Activated CD4-positive, CD25-positive, alpha-beta regulatory T cell (primary cell): ENCODE data around the gene MS4A1.
"Not testable (repeated sequence)": the region's sequence is repeated elsewhere in the genome, so short reads cannot be mapped to it uniquely, and the experiment has no call there.

Source experiments
- DNase-seq, 4 experiments: peaks; one replicate each; lab custom pipeline; 2025; lab: John Stamatoyannopoulos, UW

Gene MS4A1

DNA sequence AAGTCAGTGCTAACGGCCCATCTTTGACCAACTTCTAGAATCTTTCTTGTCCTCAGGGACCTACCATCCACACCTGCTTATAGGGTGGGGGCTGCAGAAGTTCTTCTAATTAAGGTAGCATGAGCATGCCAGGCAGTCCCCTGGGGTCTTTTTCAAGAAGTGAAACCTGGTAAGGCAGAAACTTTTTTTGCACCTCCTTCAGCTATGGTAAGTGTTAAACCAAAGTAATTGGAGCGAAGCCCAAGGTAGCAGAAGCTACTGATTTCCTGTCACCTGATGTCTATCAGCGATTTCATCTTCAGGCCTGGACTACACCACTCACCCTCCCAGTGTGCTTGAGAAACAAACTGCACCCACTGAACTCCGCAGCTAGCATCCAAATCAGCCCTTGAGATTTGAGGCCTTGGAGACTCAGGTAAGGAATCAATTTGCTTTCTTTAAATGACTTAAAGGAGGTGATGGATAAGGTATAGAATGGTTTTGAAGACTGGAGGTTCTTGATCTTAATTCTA lies at the start of gene MS4A1:
MS4A1 (plus strand) TSS at position 317 of the 512 bp plus-strand sequence. CDS start 6,528 bp downstream, outside the sequence.
- no peak for DNase-seq

DNA sequence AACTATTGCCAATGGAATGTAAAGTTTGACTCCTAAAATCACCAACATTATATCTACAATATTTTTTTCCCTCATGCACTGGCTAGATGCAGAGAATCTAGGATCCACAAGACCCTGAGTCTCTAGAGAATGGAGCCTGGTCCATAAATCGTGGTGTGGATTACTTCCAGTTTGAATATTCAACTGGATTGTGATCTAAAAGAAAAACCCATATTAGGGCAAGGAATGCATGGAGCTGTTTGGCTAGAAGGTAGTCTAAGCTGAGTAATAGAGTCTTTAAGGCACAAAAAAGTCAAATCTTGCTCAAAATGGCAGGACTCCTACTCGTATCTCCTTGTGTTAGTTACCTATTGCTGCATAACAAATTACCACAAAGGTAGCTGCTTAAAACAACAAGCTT lies 35.6 kb upstream of the MS4A1 start:
- no peak for DNase-seq

DNA sequence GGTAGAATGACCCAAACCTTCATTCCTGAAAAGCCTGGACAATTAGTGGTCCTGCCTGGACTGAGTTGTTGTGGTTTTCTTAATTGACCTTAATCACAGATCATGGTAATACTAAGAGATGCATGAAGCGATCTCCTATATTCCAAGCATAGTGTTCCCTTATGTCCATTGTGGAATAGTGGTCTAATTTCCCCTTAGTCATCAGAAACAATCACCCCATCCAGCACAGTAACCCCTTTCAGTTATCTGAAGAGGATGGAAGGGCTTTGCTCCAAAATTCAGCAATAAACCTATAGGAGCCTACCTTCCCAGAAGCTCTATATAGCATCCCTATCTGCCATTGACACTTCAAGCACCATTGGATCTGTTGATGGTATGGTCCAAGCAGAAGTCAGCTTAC lies 33.0 kb upstream of the MS4A1 start:
- DNase-seq, result no peak

DNA sequence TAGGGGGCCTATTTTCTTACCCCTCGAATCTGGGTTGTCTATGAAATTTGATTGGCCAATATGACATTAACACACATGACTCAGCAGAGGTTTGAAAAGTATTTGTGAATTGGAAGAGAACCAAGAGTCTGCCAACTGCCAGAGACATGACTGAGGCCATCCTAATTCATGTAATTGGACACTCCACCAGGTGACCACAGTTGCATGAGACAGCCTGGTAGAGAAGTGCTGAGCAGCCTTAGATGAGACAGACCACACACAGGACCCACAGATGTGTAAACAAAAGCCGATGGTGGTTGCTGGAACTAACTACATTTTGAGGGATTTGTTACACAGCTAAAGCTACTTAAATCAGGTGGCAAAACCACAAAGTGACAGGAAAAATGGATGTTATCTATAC lies 27.1 kb upstream of the MS4A1 start:
- DNase-seq, result no peak

DNA sequence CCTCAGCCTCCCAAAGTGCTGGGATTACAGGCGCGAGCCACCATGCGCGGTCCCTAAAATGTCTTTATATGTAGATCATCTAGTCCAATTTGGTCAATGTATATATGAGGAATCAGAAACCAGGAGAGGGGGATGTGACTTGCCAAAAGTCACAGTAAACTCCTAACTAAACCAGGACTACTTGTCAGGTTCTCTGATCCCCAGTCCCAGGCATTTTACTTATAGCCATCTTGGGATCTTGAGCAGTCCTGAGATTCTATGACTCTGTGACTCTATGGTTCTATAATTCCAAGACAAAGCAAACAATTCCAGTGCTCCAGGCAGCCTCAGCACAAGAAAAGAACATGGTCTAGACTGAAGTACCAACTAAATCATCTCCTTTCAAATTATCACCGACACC lies 26.4 kb upstream of the MS4A1 start, which contains the start of gene MS4A5:
MS4A5 (plus strand) TSS at position 301 of the 400 bp plus-strand sequence. CDS start 103 bp downstream, outside the sequence.
- DNase-seq, result no peak

DNA sequence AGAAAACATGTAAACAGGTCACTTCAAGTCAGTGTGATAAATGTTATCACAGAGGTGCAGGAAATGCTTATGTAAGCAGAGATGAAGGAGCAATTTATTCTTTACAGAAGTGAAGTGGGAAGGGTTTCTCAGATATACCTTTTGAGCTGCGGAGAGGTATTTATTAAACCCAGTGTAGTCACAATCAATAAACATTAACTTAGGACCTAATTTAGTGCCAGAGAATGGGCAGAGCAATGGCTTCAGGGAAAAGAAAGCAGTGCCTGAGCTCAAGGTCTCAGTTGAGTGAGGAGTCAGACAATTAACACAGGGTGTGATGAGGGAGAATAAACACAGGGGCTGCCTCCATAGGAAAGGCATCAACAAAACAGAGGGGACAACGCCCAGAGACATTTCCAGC lies 24.4 kb upstream of the MS4A1 start:
- no peak for DNase-seq

DNA sequence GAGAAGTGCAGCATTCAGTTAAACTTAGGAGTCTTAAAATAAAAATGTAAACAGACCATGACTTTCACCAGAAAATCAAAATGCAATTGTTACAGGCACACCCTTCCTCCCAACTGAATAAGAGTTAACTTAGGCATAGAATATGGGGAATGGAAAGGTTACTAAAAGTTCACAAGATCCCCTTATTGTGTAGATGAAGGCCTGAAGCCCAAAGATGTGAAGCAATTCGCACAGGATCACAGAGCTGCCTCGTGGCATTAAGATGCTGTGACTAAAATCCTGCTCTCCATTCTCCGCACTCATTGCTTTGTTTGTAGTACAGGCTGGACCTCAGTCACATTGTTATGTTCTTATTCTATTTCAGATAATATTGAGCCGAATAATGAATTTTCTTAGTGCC lies 22.2 kb upstream of the MS4A1 start:
- no peak for DNase-seq

DNA sequence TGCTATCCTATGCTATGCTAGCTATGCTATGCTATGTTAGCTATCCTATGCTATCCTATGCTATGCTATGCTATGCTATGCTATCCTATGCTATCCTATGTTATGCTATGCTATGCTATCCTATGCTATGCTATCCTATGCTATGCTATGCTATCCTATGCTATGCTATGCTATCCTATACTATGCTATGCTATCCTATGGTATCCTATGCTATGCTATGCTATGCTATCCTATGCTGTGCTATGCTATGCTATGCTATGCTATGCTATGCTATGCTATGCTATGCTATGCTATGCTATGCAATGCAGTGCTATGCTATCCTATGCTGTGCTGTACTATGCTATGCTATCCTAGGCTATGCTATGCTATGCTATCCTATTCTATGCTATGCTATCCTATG lies 8.6 kb upstream of the MS4A1 start:
- DNase-seq, result no peak

DNA sequence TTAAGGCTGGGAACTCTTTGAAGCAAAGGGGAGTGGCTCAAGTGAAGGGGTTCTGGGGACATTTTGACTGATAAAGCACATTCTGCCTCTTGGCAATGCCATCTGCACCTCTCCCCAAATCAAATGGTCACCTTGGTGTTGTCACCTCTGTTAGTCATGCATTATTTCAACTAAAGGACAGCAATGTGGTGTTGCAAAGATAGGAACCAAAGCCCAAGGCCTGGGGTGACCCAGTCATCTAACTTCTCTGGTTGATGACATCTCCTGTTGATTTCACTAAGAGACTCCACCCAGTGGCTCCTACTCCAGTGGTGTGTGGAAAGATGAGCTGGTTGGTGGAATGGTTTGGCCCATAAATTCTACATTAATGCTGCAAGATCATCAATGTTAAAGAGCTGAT lies 7.8 kb upstream of the MS4A1 start:
- no peak for DNase-seq

DNA sequence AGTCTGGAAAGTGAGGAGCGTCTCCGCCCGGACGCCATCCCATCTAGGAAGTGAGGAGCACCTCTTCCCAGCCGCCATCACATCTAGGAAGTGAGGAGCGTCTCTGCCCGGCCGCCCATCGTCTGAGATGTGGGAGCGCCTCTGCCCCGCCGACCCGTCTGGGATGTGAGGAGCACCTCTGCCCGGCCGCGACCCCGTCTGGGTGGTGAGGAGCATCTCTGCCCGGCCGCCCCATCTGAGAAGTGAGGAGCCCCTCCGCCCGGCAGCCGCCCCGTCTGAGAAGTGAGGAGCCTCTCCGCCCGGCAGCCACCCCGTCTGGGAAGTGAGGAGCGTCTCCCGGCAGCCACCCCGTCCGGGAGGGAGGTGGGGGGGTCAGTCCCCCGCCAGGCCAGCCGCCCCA lies 4.5 kb upstream of the MS4A1 start:
- DNase-seq, result not testable (repeated sequence)

DNA sequence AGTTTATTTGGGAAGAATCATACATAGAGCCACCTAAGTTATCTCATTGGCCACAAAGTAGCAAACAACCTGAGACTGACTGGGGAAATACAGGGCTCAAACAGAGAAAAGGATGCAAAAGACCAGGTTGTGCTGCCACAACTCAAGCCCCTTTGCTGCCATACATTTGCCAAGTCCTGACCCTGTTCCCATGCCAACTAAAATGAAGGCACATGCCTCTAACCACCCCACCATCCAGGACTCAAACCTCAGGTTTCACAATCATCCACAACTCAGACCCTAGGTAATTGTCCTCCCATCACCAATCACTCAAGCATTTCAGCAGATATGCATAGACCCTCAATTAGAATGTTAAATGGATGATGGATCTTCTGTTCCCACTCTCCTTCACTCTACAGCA lies 1.4 kb upstream of the MS4A1 start:
- no peak for DNase-seq

DNA sequence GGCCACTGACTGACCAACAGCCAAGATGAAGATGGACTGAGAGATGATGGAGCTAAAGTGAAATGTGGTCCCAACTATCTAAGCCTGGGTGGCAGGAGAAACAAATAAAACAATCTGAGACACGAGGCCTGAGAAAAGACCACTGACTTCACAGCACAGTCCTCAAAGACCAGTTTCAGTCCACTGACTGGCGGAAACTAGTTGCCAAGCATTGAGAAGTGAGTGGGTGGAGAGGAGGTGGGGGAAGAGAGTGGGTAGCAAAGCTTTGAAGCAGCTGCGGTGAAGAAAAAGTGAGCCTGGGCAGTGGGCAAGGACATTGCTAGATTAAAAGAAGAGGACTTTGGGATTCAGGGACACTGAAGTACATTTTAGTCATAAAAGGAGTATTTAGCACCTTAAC lies 1.9 kb downstream of the MS4A1 start:
- no peak for DNase-seq

DNA sequence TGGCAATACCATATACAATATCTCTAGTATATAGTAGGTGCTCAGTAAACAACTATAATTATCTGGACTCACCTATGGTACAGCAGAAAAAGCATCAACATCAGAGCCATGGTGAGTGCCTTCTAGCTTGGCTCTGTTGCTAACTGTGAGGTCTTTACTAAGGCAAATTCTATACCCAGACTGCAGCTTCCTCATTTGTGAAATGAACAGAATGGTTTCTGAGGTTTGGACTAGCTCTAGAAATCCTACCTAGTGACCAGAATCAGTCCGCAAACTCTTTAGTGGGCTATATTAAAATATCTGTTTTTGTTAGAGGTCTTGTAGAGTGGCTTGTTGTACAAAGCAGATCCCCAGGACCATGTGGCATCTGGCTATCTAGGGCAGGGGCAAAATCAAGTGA lies 3.7 kb downstream of the MS4A1 start:
- DNase-seq, result no peak

DNA sequence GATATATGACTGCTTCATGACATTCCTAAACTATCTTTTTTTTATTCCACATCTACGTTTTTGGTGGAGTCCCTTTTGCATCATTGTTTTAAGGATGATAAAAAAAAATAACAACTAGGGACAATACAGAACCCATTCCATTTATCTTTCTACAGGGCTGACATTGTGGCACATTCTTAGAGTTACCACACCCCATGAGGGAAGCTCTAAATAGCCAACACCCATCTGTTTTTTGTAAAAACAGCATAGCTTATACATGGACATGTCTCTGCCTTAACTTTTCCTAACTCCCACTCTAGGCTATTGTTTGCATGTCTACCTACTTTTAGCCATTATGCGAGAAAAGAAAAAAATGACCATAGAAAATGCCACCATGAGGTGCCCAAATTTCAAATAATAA lies 13.2 kb downstream of the MS4A1 start:
- no peak for DNase-seq

DNA sequence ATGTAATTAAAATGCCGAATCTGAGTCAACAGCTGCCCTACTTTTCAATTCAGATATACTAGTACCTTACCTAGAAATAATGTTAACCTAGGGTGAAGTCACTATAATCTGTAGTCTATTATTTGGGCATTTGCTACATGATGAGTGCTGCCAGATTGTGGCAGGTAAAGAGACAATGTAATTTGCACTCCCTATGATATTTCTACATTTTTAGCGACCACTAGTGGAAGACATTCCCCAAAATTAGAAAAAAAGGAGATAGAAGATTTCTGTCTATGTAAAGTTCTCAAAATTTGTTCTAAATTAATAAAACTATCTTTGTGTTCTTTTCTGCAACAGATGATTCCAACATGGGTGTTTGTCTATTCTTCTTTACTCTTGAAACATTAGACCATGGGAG lies 14.1 kb downstream of the MS4A1 start:
- DNase-seq, result no peak

DNA sequence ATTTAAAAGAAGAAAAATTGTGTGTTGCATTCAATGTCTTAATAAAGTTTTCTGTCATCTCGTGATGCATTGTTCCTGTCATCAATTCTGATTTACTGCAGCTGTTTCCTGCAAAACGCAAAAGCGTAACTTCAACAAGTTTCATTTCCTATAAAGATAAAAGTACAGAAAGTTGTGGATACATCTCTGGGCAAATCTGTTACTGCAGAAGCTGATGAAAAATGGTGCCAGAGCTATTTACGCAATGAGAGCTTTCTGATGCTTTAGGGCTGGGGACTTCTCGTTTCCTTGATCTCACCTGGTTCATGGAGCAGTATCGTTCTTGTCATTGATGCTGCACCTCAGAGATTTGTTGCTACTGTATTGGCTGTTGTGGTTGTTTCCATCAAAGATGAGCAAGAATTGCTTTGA lies 21.4 kb downstream of the MS4A1 start:
- DNase-seq, result no peak

DNA sequence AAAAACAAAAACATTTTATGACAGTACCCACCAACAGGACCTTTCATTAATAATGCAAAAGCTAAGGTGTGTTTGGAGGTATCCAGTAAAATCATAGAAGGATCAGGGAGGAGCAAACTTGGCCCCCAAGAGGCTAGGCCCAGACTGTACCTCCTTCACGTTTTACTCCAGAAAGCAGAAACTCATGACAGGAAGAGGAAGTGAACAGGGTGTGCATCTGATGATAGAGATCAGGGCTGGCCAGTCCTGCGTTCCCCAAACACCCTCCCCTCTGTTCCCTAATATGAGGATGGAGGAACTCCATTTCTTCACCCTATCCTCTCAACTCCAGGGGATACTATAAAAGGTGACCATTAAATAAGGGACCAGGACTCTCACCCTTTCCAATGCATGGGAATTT lies 26.7 kb downstream of the MS4A1 start:
- no peak for DNase-seq

DNA sequence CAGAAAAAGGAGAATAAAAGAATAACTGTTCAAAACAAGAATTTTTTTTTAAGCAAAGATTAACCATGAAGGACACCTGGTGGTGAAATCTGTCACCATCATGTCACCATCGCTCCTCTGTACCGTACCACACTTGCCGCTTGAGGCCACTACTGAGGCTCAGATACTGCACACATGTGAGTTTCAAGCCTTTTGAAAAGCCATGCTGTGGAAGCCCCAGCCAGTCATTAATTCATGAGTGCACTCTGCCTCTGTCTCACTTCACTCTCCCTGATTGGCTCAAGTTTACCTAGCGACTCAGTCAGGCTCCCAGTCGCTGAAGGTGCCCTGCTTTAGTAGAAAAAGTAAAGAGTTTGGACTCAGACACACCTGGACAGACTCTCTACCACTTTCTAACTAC lies 30.3 kb downstream of the MS4A1 start:
- no peak for DNase-seq

DNA sequence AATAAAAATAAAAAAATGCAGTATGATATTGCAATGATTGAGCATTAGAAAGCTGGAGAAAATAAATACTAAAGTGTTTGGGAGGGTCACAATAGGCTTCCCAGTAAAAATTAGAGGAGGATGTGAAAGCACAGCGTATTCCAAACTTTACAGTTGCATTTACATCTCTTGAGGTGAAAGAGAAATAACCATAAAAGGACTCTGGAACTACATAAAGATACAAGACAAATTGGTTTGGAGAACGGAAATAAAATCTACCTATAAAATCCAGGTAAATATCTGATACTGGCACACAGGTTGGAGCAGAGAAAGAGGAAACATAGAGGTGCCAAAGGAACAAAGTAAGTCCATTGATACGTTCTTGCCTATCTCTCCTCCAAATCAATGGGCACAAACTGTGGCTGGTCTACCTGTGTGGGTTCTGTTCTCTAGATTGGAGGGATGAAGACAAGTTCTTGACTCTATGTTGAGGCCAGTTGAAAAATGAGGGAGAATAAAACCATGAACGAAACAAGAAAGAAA lies 36.9 kb downstream of the MS4A1 start, which contains the start of gene MS4A12:
MS4A12 (plus strand) TSS at position 291 of the 522 bp plus-strand sequence. CDS start 4,541 bp downstream, outside the sequence.
- no peak for DNase-seq

DNA sequence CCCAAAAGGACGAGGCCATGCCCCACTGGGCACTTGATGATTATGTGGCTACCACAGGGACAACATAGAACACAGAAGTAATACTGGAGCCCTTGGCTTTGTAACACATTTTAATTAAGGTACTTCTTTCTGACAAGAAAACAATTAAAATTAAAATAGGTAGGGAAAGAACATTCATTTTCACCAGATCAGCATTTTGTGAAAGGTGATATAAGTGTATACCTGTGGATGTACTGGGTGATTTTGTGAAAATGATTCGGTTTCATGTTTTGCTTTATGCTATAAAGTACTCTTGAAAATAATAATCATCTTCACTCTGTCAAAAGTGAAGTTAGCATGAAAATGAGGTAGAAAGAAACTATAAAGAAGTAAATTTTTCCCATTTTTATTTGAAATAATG lies 37.8 kb downstream of the MS4A1 start:
- DNase-seq, result no peak

DNA sequence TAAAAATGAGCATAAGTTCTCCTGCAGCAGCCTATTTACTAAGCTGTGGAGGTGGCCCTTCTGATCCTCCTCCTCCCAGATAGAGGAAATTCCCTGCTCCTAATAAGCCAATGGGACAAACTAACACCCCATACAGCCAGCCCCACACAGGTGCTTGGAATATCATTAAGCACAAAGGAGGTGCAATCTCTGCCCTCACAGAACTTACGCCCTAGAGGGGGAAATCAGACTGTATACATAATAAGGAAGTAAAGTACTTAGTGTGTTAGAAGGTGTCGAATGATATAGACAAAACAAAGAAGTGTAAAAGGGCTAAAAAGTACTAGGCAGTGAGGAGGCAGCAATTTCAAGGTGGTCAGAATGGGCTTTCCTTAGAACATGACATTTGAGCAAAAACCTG lies 42.8 kb downstream of the MS4A1 start:
- no peak for DNase-seq

DNA sequence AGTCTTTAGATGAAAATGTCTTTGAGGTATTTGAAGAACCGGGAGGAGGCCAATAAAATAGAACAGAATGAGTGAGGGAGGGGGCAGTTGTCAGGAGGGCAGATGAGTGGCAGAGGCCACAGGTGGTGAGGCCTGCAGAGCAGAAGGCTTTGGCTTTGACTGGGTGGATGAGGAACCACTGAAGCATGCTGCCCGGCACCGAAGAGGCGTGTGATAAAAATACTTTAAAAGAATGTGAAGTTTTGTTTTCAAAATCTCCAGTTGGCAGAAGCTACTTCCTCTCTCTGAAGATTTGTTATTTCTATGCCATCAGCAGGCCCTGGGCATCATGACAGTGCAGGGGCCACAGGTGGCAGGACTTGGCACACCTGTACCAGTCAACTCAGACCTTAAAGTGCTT lies 43.2 kb downstream of the MS4A1 start:
- no peak for DNase-seq

DNA sequence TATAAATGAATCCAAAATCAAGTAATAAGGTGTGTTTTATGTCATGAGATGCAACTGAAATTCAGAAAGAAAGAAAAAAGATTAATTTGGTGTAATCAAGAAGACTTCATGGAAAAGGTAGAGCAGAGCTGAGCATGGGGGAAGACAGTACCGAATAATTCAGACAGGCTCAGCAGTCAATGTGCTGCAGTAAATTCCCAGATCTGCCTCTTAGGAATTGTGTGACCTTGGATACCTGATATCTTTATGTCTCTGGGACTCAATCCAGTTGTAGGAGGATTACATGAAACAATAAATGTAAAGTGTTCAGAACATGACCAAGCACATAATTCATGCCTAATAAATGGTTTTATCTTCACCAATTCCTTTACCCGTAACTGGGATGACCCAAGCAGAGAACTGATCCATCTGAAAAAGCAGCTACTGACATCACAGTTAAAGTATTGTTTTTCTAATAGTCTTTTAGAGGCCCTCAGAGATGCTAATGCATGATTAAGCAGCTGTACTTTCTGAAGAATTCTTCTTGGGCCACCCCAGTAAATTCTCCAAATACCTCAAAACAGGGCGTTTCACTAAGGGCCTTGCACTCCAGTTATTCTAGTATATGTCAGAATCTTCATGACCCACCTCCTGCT lies 44.7 kb downstream of the MS4A1 start:
- DNase-seq, result no peak

DNA sequence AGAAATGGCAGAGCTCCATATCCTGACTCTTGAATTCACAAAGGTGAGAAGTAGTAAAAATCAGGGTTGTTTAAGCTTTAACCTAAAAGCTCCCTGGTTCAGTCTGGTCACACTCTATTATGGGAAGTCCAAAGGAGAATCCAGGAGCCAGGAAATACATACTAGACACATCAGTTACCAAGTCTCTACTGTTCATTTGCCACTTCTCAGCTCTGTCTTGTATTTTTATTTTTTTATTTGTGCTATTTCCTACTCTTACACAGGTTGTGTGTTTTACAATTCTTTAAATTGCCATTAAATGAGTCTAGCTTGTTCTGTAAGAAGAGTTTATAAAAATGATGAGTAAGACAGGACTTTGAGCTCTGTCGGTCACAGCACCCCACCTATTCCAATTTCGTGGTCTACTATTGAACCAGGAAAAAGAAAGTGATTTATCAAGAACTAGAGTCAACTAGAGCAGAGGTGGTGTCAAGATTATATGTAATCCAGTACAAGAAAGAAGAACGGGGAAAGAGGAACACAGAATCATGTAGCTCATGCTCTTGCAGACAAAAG lies 46.7 kb downstream of the MS4A1 start:
- no peak for DNase-seq
